HEK293 (cell line): ENCODE measurements around the gene TOR2A.

Source experiments
- CTCF ChIA-PET: fragments of 350-600 bp; formaldehyde crosslinking; extraction: SDS; loops from one replicate; lab custom pipeline; 2021; ENCODE audit warnings: antibody characterized with exemption; lab: Yijun Ruan, JAX
- POLR2A ChIA-PET: fragments of 300-600 bp; formaldehyde crosslinking; extraction: SDS; loops from one replicate; lab custom pipeline; 2020; ENCODE audit warnings: antibody characterized with exemption, inconsistent platforms; lab: Yijun Ruan, JAX
- H3K27ac ChIP-seq: fragments of 200-500 bp; sonication (Bioruptor generic); 2 replicates; pipeline ENCODE4 v1.5.1; 2014; ENCODE audit warnings: low read depth, low read length, control low read depth, inconsistent platforms; ENCODE audit errors: extremely low read depth
- H3K36me3 ChIP-seq, 2 experiments: fragments of 200-500 bp in 1 of 2; sonication (Bioruptor generic) in 1 of 2; 1 replicate in 1 of 2; 2 replicates in 1 of 2; pipeline ENCODE4 v1.5.1; 2014 to 2017; ENCODE audit warnings: inconsistent platforms in 2 of 2, low read length in 2 of 2; ENCODE audit not compliant: control insufficient read depth in 2 of 2, insufficient read depth in 1 of 2
- H3K4me1 ChIP-seq: fragments of 200-500 bp; sonication (Bioruptor generic); 2 replicates; pipeline ENCODE4 v1.5.1; 2014; ENCODE audit warnings: mild to moderate bottlenecking, low read length, inconsistent platforms; ENCODE audit not compliant: control insufficient read depth, insufficient read depth
- H3K4me3 ChIP-seq: 2 replicates; pipeline ENCODE4 v1.5.1; 2011; ENCODE audit warnings: low read depth, mild to moderate bottlenecking, control low read depth, low read length, moderate library complexity
- H3K9me3 ChIP-seq: fragments of 200-500 bp; sonication (Bioruptor generic); 2 replicates; pipeline ENCODE4 v1.5.1; 2014; ENCODE audit warnings: low read depth, low read length, inconsistent platforms; ENCODE audit not compliant: control insufficient read depth, insufficient read depth
- BCL11A ChIP-seq: fragments of 450-650 bp; formaldehyde crosslinking; IDR thresholded peaks from 2 replicates; pipeline ENCODE4 v1.5.1; 2016; ENCODE audit warnings: low read depth, missing biosample characterization, missing genetic modification characterization
- CTCF ChIP-seq: fragments of 450-650 bp; formaldehyde crosslinking; IDR thresholded peaks from 2 replicates; pipeline ENCODE4 v1.5.1; 2016; ENCODE audit warnings: missing biosample characterization, missing genetic modification characterization
- EGR2 ChIP-seq: fragments of 450-650 bp; formaldehyde crosslinking; IDR thresholded peaks from 2 replicates; pipeline ENCODE4 v1.5.1; 2016; ENCODE audit warnings: low read depth, missing biosample characterization, missing genetic modification characterization
- GFI1B ChIP-seq: fragments of 450-650 bp; formaldehyde crosslinking; IDR thresholded peaks from 2 replicates; pipeline ENCODE4 v1.5.1; 2016; ENCODE audit warnings: missing biosample characterization, missing genetic modification characterization
- GLI4 ChIP-seq: fragments of 450-650 bp; formaldehyde crosslinking; IDR thresholded peaks from 2 replicates; pipeline ENCODE4 v1.5.1; 2016; ENCODE audit warnings: missing biosample characterization, missing genetic modification characterization
- GLIS2 ChIP-seq: fragments of 450-650 bp; formaldehyde crosslinking; IDR thresholded peaks from 2 replicates; pipeline ENCODE4 v1.5.1; 2016; ENCODE audit warnings: missing biosample characterization, missing genetic modification characterization
- MEIS1 ChIP-seq: sonication (generic); formaldehyde crosslinking; IDR thresholded peaks from 2 replicates; pipeline ENCODE4 v1.8.1; 2022; ENCODE audit warnings: missing genetic modification reagents, mild to moderate bottlenecking, borderline replicate concordance
- MZF1 ChIP-seq: fragments of 450-650 bp; formaldehyde crosslinking; IDR thresholded peaks from 2 replicates; pipeline ENCODE4 v1.5.1; 2017; ENCODE audit warnings: missing biosample characterization, missing genetic modification characterization, borderline replicate concordance
- PBX3 ChIP-seq: sonication (generic); formaldehyde crosslinking; IDR thresholded peaks from 2 replicates; pipeline ENCODE4 v1.8.1; 2022; ENCODE audit warnings: mild to moderate bottlenecking, moderate library complexity, missing genetic modification reagents
- REPIN1 ChIP-seq: fragments of 450-650 bp; formaldehyde crosslinking; IDR thresholded peaks from 2 replicates; pipeline ENCODE4 v1.5.1; 2017; ENCODE audit warnings: missing biosample characterization, missing genetic modification characterization, low read depth
- SALL2 ChIP-seq: fragments of 450-650 bp; formaldehyde crosslinking; IDR thresholded peaks from 2 replicates; pipeline ENCODE4 v1.5.0; 2017; ENCODE audit warnings: missing biosample characterization, mild to moderate bottlenecking, missing genetic modification characterization, borderline replicate concordance
- SCRT2 ChIP-seq: fragments of 450-650 bp; formaldehyde crosslinking; IDR thresholded peaks from 2 replicates; pipeline ENCODE4 v1.5.1; 2016; ENCODE audit warnings: missing biosample characterization, missing genetic modification characterization
- TCF7L2 ChIP-seq: IDR thresholded peaks from 2 replicates; pipeline ENCODE4 v1.6.1; 2011; ENCODE audit warnings: low read depth, mild to moderate bottlenecking, inconsistent platforms, low read length, moderate library complexity, borderline replicate concordance
- ZBTB20 ChIP-seq: fragments of 450-650 bp; formaldehyde crosslinking; IDR thresholded peaks from 2 replicates; pipeline ENCODE4 v1.5.1; 2016; ENCODE audit warnings: missing biosample characterization, missing genetic modification characterization
- ZBTB21 ChIP-seq: fragments of 450-650 bp; formaldehyde crosslinking; IDR thresholded peaks from 2 replicates; pipeline ENCODE4 v1.5.1; 2017; ENCODE audit warnings: missing biosample characterization, missing genetic modification characterization
- ZBTB26 ChIP-seq: fragments of 450-650 bp; formaldehyde crosslinking; optimal IDR thresholded peaks from 2 replicates; pipeline ENCODE3; 2016; ENCODE audit warnings: missing biosample characterization, mild to moderate bottlenecking, missing genetic modification characterization
- ZEB2 ChIP-seq: fragments of 450-650 bp; formaldehyde crosslinking; IDR thresholded peaks from 2 replicates; pipeline ENCODE4 v1.5.1; 2016; ENCODE audit warnings: missing biosample characterization, missing genetic modification characterization
- ZFP3 ChIP-seq: fragments of 450-650 bp; formaldehyde crosslinking; IDR thresholded peaks from 2 replicates; pipeline ENCODE4 v1.5.1; 2016; ENCODE audit warnings: low read depth, missing biosample characterization, missing genetic modification characterization
- ZFP69B ChIP-seq: fragments of 450-650 bp; formaldehyde crosslinking; IDR thresholded peaks from 2 replicates; pipeline ENCODE4 v1.5.1; 2016; ENCODE audit warnings: missing biosample characterization, missing genetic modification characterization
- ZIC2 ChIP-seq: fragments of 450-650 bp; formaldehyde crosslinking; IDR thresholded peaks from 2 replicates; pipeline ENCODE4 v1.5.1; 2016; ENCODE audit warnings: missing biosample characterization, missing genetic modification characterization
- ZNF10 ChIP-seq: fragments of 450-650 bp; formaldehyde crosslinking; IDR thresholded peaks from 2 replicates; pipeline ENCODE4 v1.5.1; 2017; ENCODE audit warnings: missing biosample characterization, missing genetic modification characterization
- ZNF132 ChIP-seq: fragments of 450-650 bp; formaldehyde crosslinking; IDR thresholded peaks from 2 replicates; pipeline ENCODE4 v1.5.1; 2017; ENCODE audit warnings: missing biosample characterization, missing genetic modification characterization, borderline replicate concordance
- ZNF184 ChIP-seq: fragments of 450-650 bp; IDR thresholded peaks from 2 replicates; pipeline ENCODE4 v1.5.1; 2018; ENCODE audit warnings: missing biosample characterization, mild to moderate bottlenecking, missing genetic modification characterization
- ZNF24 ChIP-seq: fragments of 450-650 bp; formaldehyde crosslinking; IDR thresholded peaks from 2 replicates; pipeline ENCODE4 v1.5.1; 2016; ENCODE audit warnings: missing biosample characterization, missing genetic modification characterization
- ZNF274 ChIP-seq, 2 experiments: fragments of 200-500 bp in 1 of 2; fragments of 450-650 bp in 1 of 2; sonication (Bioruptor generic) in 1 of 2; formaldehyde crosslinking in 1 of 2; IDR thresholded peaks; 2 replicates each; pipeline versions ENCODE4 v1.5.1 to v1.6.1; 2014 to 2016; ENCODE audit warnings: borderline replicate concordance in 1 of 2, inconsistent platforms in 1 of 2, low read length in 1 of 2, missing biosample characterization in 1 of 2, missing genetic modification characterization in 1 of 2
- ZNF473 ChIP-seq: fragments of 450-650 bp; formaldehyde crosslinking; IDR thresholded peaks from 2 replicates; pipeline ENCODE4 v1.5.1; 2017; ENCODE audit warnings: missing biosample characterization, missing genetic modification characterization
- ZNF558 ChIP-seq: fragments of 450-650 bp; formaldehyde crosslinking; IDR thresholded peaks from 2 replicates; pipeline ENCODE4 v1.5.1; 2016; ENCODE audit warnings: missing biosample characterization, missing genetic modification characterization
- ZNF596 ChIP-seq: fragments of 450-650 bp; IDR thresholded peaks from 2 replicates; pipeline ENCODE4 v1.5.0; 2018; ENCODE audit warnings: missing biosample characterization, mild to moderate bottlenecking, missing genetic modification characterization, moderate library complexity
- ZNF600 ChIP-seq: fragments of 450-650 bp; formaldehyde crosslinking; IDR thresholded peaks from 2 replicates; pipeline ENCODE4 v1.5.1; 2016; ENCODE audit warnings: missing biosample characterization, missing genetic modification characterization
- ZNF623 ChIP-seq: fragments of 450-650 bp; formaldehyde crosslinking; IDR thresholded peaks from 2 replicates; pipeline ENCODE4 v1.5.1; 2016; ENCODE audit warnings: missing biosample characterization, missing genetic modification characterization
- ZNF692 ChIP-seq: fragments of 450-650 bp; formaldehyde crosslinking; IDR thresholded peaks from 2 replicates; pipeline ENCODE4 v1.5.1; 2016; ENCODE audit warnings: missing biosample characterization, missing genetic modification characterization
- ZNF747 ChIP-seq: fragments of 450-650 bp; formaldehyde crosslinking; IDR thresholded peaks from 2 replicates; pipeline ENCODE4 v1.5.1; 2016; ENCODE audit warnings: missing biosample characterization, missing genetic modification characterization

Gene TOR2A

GRCh38 chr9:127700140-127700539 is 35.0 kb downstream of the TOR2A start:
- TF ChIP-seq ZNF600 (tag by site-specific recombination) (no peak), CTCF (tag by site-specific recombination) (no peak), ZNF132 (tag by site-specific recombination) (no peak), ZNF274 (IDR thresholded peaks at IDR 0.05; ENCODE audit: low read length) (no peak), ZNF274 (tag by site-specific recombination; IDR thresholded peaks at IDR 0.05; ENCODE audit: borderline replicate concordance) (no peak), BCL11A (tag by site-specific recombination) (no peak), GLIS2 (no peak), ZBTB26 (no peak), ZFP69B (no peak), GLI4 (tag by site-specific recombination) (no peak), TCF7L2 (no peak), MZF1 (tag by site-specific recombination) (no peak), ZEB2 (tag by site-specific recombination) (no peak), ZFP3 (tag by site-specific recombination) (no peak), ZNF10 (tag by site-specific recombination) (no peak), PBX3 (CRISPR knock-in tag) (no peak), ZNF558 (tag by site-specific recombination) (no peak), ZNF473 (tag by site-specific recombination) (no peak), GFI1B (tag by site-specific recombination) (no peak), ZIC2 (tag by site-specific recombination) (no peak)
- Histone ChIP-seq H3K36me3 (no peaks in the 10 kb centered on the region), H3K4me3 (no peak overlapping the region), H3K9me3 (no peaks in the 10 kb centered on the region), H3K27ac (no peak overlapping the region), H3K4me1 (no peaks in the 10 kb centered on the region)
- POLR2A ChIA-PET: interaction anchor here (1.1 kb wide), 1 partner anchor 83 kb away, joined by 3 read pairs; no protein-coding TSS in a partner anchor
- CTCF ChIA-PET: interaction anchor here (0.6 to 1.1 kb wide), 3 partner anchors 18 to 196 kb away, joined by 3 to 4 read pairs (median 3); partner anchors contain the start of gene CDK9

- CTCF ChIA-PET: interaction anchor here (1.1 kb wide), 1 partner anchor 195 kb away, joined by 3 read pairs; no protein-coding TSS in a partner anchor
Observed at GRCh38 chr9:127698985-127699670, 36.0 kb downstream of the TOR2A start.

More at GRCh38 chr9:127698985-127699670, 36.0 kb downstream of the TOR2A start:
- Histone ChIP-seq H3K36me3 (peaks cover 0 to 4% of the 10 kb centered on the region in 2 experiments; a peak in 1 of 3 replicates), H3K4me1 (no peaks in the 10 kb centered on the region), H3K9me3 (no peaks in the 10 kb centered on the region), H3K27ac (no peak overlapping the region), H3K4me3 (no peak overlapping the region)
- no peak for TF ChIP-seq SALL2 (tag by site-specific recombination)
- TF ChIP-seq MEIS1 (CRISPR knock-in tag): no peak
- TF ChIP-seq ZNF596 (tag by site-specific recombination): no peak
- TF ChIP-seq ZNF24 (tag by site-specific recombination): no peak
- no peak for TF ChIP-seq ZNF184
- no peak for TF ChIP-seq ZNF623
- TF ChIP-seq ZNF692: no peak
- no peak for TF ChIP-seq ZBTB21 (tag by site-specific recombination)
- no peak for TF ChIP-seq REPIN1
- no peak for TF ChIP-seq ZBTB20 (tag by site-specific recombination)
- no peak for TF ChIP-seq SCRT2 (tag by site-specific recombination)
- TF ChIP-seq MZF1 (tag by site-specific recombination): no peak
- TF ChIP-seq EGR2 (tag by site-specific recombination): no peak
- no peak for TF ChIP-seq ZNF747 (tag by site-specific recombination)
- no peak for TF ChIP-seq ZNF473 (tag by site-specific recombination)
- POLR2A ChIA-PET: no interaction called here
